Activated CD4-positive, CD25-positive, alpha-beta regulatory T cell treated with anti-CD3 and anti-CD28 coated beads, Interleukin-2, amount 50 U/mL, for 72 hours (primary cell): Measurements from ENCODE around the gene CATSPER3.

Experiments used
- DNase-seq: peaks from one replicate; pipeline ENCODE4 v3.0.0; 2021

The CATSPER3 gene

DNA sequence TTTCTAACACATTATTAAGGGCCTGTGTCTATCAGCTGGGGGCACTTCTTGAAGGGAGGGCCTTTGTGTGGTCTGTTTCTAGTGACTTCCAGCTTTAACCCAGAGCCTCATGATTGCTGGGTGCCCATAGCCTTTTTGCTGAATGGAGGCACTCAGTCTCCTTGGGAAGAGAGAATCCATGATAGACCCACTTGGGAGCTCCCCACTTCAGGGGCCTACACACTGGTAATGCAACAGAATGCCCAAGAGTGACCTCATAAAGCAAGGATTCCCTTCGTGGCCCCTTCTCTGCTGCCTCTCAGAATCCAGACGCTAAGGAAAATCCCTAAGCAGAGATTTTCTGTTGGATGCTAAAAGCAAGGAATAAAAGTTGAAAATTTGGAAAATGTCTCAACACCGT, at the start of gene CATSPER3:
CATSPER3 (plus strand) TSS at position 301 of the 400 bp plus-strand sequence; CDS start at position 386, 85 bp downstream.
- no peak for DNase-seq

DNA sequence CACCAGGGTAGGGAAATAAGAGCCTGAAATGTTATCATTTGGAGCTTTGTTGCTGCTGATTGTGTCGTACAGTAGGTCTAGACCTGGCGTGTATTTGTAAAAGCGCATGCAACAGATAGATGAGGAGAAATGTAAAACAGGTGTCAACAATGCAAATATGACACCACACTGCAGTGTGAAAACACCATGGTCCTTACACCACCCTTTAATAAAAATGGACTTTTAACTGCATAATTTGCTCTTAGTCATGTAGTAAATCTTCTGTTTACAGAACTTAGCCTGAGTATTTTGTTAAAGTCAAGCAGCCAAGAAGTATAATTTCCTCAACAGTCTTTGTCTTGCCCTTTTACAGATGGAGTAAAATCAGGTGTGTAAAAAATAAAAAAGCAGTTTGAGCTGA, 48.8 kb upstream of the CATSPER3 start:
- DNase-seq = no peak

DNA sequence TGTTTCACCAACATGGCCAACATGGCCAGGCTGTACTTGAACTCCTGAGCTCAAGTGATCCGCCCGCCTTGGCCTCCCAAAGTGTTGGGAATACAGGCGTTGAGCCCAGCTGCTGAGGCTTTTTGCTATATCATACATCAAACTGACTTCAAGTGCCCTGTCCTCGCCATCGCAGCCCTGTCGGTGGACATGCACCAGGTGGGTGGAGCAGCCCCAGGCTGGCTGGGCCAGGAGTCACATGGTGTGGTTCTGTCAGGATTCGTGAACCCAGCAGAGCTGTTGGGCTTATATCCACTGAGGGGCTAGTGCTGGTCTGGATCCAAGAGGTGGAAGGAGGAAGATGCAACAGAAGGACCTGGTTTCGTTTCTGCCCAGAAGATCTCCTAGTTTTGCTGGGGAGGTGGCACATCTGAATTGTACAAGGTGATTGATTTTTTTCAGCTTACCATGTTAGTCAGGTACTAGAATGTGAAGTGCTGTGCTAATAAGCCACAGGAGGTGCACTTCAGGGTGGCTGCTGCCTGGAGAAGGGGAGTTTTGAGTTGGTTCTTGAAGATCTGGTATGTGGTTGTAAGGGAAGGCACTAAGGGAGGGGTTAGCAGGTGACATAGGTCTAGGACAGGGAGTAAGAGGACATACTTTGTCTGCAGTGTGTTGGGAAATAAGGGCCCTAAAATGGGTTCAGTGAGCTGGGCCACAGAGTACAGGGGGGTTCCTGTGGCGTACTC, 46.7 kb upstream of the CATSPER3 start:
- no peak for DNase-seq

DNA sequence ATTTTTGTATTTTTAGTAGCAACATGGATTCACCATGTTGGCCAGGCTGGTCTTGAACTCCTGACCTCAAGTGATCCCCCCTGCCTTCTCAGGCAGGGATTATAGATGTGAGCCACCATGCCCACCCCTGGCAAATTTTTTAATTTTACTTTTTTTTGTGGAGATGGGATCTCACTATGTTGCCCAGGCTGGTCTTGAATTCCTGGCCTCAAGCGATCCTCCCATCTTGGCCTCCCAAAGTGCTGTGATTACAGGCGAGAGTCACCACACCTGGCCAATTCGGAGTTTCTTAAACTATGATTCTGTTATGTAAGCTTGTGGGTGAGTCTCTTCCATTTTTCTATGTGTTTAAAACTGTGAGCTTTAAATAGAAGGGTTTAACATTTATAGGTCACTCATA, 35.2 kb upstream of the CATSPER3 start:
- DNase-seq = no peak

DNA sequence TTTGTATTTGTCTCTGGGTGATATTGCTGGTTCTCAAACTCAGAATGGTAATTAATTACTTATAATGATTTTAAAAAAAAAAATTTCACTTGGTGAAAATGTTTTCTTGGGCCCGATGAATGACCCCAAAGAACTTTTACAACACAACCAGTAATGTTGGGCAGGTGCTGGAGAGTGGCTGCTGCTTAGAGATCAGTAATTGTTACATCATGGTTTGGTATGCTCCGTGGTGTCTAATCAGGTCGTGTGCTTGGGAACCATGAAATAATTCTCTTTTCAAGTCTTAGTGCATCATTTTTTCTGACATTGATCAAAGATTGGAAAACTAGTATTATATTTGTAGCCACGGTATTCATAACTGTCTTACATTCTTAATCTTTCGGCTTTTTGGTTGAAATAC, 33.5 kb upstream of the CATSPER3 start:
- no peak for DNase-seq

DNA sequence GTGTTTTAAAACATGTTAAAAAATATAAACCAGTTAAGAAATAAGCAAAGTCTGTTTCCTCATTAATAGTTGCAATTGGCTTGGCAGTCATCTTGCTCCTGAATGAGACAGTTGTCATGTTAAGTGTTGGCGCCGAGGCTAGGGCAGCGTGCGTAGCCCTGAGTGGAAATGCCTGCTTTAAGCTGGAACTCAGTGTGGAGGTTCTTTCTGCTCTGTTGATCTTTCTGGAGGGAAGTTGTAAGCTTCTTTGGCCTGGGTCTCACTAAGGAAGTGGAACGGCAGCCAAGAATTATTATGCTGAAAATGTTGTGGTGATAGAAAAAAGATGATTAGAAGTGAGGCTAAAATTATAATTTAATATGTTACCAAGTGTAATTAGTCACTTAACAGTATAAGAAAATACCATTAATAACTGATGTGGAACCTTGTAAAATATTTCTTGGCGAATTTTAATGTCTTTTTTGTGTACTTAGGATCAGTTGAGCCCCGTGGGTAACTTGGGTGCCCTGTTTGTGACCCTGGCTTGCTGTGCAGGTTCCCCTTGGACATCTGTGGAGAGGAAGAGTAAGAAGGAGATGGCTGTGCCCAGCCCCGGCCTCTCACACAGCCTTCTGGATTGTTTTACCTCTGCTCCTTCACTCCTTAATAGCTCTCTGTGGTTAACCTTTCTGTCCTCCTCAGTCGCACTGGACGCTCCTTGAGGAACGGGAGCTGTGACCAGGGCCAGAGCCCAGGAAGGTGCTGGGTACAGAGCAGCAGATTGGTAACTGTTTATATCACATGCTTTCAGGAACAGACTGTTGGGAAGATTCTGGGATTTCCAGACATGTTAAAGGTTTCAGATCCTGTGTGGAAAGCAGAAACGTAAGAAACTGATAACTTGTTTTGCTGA, 31.8 kb upstream of the CATSPER3 start:
- DNase-seq = no peak

DNA sequence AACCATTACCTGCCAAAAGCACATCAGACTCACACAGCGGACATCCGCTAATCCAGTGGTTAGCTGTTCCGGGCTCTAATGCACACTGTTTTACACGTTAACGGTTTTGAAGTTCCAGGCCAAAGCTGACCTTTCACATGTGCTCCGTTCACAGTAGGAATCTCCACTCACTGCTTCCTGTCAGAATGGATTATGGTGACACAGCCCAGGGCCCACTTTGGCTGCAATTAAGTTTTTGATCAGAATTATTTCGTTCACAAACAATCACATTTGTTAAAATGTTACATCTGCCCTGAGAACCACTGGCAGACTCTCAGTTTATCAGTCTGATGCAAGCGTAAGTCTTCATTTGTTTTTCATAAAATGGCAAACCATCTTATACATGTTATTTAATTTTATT, 30.2 kb upstream of the CATSPER3 start:
- no peak for DNase-seq

DNA sequence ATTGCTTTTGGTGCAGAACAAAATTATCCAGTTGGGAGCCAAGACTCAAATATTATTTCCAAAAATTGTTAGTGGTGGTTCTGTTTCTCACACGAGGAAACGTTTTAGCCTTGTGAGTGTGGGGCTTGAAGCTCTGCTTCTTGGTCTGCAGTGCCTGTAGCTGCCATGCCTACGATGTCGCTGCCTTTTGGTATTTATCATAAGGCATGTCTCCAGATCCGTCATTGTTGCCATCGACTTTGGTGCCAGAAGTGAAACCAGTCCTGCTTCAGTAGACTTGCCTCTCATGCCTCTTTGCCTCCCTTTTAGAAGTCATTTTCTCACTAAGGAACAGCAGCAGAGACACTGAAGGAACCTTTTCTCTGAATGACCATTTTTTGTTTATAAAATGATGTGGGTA, 29.7 kb upstream of the CATSPER3 start:
- no peak for DNase-seq

DNA sequence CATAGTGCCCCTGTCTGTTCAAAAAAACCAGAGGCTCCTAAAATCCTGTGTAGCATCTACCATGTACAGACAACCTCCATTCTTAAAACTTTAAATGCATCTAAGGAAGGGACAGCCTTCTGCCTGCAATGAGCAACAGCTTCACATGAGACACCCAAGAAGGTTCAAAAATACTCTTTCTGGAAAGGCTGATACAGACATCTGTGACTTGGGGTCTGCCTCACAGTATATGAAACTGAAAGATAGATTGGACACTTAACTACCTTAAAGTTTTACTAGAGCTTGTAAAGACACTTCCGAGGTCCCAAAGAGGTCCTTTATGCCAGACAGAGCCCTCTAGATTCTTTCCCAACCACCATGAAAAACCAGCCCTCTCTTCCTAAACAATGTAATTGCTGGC, 28.2 kb upstream of the CATSPER3 start:
- no peak for DNase-seq

DNA sequence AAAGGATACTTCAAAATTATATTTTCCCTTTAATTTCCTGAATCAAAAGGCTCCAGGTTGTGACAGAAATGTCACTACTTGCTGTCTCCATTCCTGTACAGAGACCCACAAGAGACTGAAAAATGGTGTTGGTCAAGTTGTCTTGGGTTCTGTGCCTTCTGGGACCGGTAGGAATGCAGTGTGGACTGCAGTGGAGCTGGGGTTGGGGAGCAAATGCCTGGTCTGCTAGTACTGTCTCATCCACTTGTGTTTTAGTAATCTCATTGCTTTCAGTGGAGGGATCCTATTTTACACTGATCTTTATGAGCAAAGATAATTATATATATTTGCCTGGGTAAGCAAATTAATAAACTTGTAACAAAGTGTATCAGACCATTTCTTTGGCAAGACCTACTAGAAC, 24.2 kb upstream of the CATSPER3 start:
- DNase-seq = no peak

DNA sequence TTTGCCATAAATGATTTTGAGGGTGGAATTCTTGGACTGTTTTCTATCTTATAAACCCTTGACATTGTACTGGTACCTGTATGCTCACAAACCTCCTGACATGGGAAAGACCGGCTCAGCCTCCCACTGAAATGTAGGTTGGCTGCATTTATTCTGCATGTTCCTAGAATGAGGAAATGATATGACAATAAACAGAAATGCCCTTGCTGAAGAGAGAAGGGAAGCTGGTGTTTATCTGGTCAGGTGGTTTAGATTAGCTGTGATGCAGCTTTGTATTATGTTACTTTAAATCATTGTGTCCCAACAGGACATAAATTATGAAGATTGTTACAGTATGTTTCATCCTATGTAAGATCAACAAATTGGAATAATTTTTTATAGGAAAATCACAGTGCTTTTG, 23.1 kb upstream of the CATSPER3 start:
- DNase-seq = no peak

DNA sequence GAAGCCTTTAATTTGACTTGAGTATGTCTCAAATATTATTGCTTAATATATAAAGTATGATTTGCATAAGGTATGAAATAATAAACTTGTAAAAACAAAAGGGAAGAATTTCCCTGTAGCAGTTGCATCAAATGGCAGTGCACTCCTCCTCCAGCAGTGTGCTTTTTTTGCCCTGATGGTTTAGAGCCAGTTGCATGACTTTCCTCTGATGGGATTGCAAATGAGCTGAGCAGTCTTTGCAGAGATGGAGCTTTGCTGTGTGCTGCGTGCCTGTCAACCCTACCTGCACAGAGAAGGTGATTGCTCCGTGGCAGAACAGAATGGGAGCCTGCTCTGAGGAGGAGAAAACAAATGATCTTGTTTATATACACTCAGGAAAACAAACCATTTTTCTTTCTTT, 22.7 kb upstream of the CATSPER3 start:
- no peak for DNase-seq

DNA sequence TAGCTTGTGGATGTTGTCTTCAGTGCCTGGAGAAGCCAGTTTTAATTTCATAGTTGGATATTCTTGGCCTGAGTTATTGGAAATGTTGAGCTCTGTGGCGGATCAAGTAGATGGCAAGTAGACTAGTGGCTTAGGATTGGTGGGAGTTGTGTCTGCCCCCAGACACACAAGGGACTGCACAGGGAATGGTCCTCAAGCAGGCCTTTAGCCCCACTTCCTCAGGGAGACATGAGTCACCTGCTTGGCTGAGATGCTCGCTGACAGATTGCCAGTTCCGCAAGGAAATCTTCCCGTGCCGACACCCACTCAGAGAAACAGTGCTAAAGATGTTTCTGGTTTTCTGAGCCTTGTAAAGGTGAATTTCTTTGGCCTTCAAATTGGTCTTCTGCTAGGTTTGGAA, 18.8 kb upstream of the CATSPER3 start:
- no peak for DNase-seq

DNA sequence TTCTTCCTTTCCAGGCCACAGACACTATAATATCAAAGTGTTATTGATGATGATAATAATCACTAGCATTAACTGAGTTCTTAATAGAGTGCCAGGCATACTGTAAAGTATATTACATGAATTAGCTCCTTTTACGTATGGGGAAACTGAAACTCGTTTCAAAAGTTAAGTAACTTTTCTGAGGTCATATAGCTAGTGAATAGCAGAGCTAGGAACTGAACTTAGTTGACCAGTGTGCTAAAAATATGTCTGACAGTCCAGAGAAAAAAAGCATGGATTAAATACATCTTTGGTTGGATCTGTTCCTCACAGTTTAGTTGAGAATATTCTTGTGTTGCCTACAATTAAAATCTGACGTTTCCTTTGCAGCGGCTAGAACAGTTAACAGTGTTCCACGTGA, 18.4 kb upstream of the CATSPER3 start:
- no peak for DNase-seq

DNA sequence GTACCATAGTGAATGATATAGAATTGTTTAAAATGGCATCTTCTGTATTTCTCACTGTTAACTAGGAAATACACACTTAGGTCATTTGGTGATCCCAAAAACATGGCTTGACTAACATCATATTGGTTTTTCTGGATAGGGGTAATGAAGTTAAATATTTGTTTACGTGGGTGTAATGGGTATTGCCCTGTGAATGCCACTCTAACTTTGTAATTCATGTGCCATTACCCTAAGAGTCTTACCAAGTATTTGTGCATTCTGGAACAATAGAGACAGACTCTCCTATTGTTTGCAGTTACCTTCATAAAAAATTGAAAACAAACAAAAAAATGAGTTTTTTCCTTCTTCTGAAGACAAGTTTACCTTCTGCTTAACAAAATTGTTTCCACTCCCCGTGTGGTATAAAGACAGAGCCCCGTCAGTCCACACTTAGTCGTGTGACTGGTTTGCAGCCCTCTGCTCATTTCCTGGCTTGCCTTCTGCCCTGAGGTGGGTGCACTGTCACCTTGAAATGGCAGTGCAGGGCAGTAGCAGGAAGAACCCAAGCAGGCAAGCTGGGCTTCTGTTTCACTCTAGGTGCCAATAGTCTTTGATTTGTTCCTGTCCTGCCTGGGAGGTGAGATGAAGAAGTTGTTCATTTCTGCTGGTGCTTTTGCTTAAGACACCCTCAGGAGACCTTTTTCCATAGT, 9.6 kb upstream of the CATSPER3 start:
- no peak for DNase-seq

DNA sequence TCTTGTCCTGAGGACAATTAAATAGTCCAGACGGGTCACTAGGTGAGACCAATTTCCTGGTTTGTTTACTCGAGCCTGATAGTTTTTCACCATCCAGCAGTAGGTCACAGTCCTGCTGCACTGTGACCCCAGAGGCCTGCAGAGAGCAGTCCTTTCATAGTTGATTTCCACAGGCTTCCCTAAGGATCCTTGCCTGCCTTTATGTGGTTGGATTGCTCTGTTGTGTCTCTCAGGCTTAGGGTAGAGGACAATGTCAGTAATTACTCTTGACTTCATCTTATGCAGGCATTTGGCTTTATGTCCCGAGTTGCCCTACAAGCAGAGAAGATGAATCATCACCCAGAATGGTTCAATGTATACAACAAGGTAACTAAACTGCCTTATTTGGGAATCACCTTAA, 9.0 kb upstream of the CATSPER3 start:
- DNase-seq = no peak

DNA sequence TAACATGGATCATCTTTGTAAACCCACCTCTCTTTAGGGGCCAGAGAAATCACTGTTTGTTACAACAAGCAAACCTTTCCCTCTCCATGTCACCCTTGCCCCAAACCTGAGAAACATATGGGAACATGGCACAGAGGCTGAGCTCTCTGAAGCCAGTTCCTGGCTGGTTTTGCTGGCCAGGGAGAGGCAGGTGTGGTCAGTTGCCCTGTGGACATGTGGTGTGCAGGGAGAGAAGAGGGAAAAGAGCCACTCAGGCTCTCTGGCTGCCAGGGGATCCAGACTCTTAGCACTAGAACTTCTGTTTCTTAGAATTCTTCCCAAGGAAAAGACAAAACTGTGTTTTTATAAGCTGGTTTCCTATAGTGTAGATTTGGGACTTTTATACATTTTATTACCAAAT, 4.6 kb upstream of the CATSPER3 start:
- DNase-seq = no peak

DNA sequence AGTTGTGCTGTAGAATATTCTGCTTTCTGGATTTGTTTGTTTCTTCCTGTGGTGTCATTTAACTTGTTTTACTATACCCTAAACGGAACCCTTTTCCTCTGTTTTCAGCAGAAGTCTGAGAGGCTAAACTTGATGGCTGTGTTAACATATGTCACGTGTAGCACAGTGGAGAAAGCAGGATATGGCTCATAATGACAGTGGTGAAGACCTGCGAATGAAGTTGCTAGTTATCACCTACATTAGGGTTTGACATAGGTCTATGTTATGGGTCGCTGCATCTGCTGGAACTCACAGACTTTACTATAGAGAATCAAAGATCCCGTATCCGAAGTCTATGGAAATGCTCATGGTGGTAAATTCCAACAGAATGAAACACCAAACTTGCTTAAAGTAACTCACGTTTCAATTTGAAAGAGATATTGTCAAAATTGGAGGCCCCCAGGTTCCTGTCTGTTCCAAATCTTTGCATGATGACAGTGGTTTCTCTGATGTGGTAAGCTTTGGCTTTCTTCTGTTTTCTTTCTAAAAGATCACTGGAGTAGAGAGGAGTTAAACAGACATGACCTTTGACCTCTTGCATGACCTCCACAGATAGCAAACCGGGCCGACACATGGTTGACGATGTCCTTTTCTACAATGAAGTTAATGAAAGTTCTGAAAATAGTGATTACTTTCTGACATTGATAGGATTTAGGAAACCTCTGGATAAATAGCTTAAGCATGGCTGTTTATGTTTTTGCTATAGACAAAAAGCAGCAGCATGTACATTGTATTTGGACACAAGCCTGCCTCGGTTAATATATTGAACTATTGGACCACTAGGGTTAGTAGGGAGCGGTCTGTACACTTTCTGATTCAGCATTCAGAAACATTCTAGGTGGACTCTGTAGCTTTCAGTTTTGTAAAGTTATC, 3.1 kb upstream of the CATSPER3 start:
- no peak for DNase-seq

DNA sequence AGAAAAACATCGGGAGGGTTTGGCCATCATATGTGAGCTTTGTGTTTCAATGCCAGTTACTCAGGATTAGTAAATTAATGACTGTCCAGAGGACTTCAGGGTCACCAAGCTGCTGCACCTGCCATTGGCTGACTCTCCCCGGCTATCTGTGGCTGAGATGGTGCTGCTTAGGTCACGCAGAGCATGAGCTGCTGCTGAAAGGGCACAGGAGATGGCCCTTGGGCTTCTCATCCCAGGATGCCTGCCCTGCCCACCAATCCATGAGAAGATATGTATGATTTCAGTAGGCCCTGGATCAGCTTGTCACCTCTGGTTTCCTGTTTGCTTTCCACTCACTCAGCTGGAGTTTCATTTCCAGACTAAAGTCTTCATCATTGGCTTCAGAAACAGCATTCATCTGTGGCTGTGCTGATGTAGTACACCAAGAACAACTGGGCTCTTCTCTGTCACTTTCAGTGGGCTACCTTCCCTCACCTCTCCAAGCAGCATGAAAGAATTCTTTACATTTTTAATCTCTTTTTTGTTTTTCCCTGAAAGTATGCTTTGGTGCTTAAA, 2.4 kb upstream of the CATSPER3 start:
- DNase-seq = no peak

DNA sequence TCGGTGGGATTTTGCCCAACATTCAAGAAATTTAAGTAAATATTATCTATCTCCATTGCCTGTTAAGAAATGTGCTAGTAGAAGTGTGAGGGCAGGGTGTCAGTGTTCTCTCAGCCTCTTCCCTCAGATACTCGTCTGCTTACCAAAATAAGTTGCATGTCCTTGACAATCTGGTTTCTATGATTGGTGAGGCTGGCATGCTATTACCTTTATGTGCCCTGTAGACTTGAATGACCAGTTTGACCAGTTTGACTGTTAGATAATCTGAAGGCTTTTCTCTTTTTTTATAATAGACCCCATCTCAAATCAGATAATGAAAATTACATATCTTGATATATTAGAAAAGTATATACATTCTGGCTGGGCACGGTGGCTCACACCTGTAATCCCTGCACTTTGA, 348 bp downstream of the CATSPER3 start:
- DNase-seq = no peak

DNA sequence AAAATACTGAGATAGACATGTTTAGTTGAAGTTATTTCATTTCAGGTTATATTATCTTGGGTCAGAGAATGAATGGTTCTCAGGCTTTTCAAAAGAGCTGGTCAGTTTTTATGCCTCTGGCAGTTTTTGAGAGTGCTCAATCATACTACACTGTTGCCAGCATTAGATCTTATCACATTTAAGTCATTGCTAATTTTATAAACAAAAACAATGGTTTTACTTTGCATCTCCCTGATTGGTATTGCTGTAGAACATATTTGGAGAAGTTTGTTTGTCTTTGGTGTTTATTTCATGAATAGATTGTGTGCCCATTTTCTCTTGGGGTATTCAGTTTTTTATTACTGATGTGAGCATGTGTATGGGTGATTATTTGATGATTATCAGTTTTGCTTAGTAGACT, 1.5 kb downstream of the CATSPER3 start:
- DNase-seq = no peak

DNA sequence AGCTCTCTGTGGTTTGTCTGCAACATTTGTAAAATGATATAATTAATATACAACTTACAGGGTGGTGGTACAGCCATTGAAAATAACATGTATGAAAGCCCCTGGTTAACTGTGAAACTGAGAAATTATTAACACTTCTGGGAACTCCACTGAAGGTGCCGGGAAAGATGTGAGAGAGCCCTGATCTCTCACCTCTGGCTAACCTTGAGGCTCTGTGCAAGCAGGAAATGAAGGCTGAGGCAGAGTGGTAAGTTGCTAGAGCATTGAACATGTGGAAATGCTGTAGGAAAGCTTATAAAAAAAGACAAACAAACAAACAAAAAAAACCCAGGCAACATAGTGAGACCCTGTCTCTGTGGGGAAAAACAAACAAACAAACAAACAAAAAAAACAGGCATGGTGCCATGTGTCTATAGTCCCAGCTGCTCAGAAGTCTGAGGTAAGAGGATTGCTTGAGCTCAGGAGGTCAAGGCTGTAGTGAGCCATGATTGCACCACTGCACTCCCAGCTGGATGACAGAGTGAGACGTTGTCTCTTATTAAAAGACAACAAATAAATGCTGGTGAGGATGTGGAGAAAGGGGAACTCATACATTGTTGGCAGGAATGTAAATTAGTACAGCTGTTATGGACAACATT, 7.5 kb downstream of the CATSPER3 start:
- DNase-seq = no peak
